Epithelial cell of proximal tubule (primary cell): ENCODE results near the gene OSBPL6. TPM values are rescaled to one million over a fixed set of nuclear protein-coding genes. Genes with fewer than 3 reads are reported as not detected.

Experiments used
- DNase-seq: peaks from one replicate; pipeline ENCODE4 v3.0.0-alpha.2; 2011; ENCODE audit warnings: low read depth
- H3K4me3 ChIP-seq: 2 replicates; pipeline ENCODE4 v1.5.1; 2011; ENCODE audit warnings: low read depth, mild to moderate bottlenecking, low read length
- CTCF ChIP-seq: conservative IDR thresholded peaks from 2 replicates; pipeline ENCODE4 v1.5.1; 2012; ENCODE audit warnings: low read depth, mild to moderate bottlenecking, low read length
- total RNA-seq: library from RNA; depleted of rRNA; stranded (reverse); fragments of >200 nt; gene quantifications from 2 replicates; pipeline ENCODE4 v1.2.3, GENCODE V29; 2015

Gene OSBPL6
- total RNA-seq, 1 donor from 2014 or later: 2.9 TPM

DNA sequence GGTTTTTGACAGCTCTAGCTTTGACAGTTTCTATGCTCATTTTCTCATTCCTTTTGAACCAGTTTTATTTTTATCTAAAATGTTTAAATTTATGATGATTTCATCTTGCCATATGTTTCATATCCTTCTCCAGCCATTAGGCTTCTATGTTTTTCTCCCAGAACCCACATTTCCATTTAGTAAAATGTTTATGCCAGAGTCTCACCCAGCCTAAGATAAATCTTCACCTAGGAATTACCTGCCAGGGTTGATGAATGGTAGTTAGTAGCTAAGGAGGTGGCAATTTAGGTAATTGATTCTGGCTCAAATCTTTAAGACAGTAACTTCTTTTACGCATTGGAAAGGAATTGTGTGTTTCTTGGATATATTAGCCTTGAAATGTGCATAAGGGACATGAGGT lies 173.0 kb downstream of the OSBPL6 start:
- no peak for TF ChIP-seq CTCF
- no peak overlapping the region for H3K4me3 ChIP-seq

DNA sequence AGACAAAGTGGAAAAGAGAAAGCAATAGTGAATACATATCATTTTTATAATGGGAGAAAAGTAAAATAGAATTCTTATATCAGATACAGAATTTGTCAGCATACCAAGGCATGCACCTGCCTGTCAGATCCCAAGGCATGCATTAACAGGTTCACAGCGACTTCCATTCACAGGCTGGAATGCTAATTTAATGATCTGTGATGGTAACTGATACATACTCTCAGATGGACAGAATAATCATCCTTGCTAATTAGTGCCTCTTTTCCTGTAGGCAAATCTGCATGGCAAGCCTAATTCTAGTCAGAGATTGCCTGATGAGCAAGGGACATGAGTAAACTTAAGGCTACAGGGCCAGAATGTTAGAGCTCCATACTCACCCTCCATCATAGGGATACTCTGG lies 180.6 kb downstream of the OSBPL6 start:
- TF ChIP-seq CTCF: no peak
- DNase-seq: no peak
- no peak overlapping the region for H3K4me3 ChIP-seq

More for the DNA sequence above, 173.0 kb downstream of the OSBPL6 start:
- DNase-seq: no peak

DNA sequence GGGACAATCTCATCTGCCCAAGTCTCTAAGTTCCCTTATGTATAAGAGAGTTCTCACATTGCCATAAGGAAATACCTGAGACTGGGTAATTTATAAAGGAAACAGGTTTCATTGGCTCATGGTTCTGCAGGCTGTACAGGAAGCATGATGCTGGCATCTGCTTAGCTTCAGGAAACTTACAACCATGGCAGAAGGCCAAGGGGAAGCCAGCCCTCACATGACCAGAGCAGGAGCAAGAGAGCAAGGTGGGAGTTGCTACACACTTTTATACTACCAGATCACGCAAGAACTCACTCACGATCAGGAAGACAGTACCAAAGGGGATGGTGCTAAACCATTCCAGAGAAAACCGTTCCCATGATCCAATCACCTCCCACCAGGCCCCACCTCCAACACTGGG lies 182.7 kb downstream of the OSBPL6 start:
- no peak overlapping the region for H3K4me3 ChIP-seq
- no peak for DNase-seq
- TF ChIP-seq CTCF: no peak

- no peak for TF ChIP-seq CTCF
- H3K4me3 ChIP-seq: no peak overlapping the region
- no peak for DNase-seq
Measured at GRCh38 chr2:178379162-178380004, 185.1 kb downstream of the OSBPL6 start.

GRCh38 chr2:178380763-178381162 lies 186.5 kb downstream of the OSBPL6 start:
- no peak overlapping the region for H3K4me3 ChIP-seq
- DNase-seq: no peak

DNA sequence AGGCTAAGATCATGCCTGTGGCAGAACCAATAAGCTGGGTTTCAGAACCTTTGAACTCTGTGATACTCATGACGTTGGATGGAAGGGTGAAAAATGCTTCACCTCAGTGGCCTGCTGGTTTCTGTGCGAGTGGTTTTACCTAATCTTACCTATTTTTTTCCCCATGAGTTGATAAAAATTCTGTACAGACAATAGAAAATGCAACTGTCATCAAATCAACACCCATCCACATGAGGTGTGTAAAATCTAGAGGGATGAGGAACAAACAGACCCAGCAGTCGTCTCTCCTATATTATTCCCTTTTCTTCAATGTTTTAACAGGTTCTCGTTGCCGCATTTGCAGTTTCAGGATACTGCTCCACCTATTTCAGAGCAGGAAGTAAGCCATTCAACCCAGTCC lies 189.4 kb downstream of the OSBPL6 start:
- H3K4me3 ChIP-seq: no peak overlapping the region
- no peak for DNase-seq
- no peak for TF ChIP-seq CTCF

More at GRCh38 chr2:178380763-178381162, 186.5 kb downstream of the OSBPL6 start:
- no peak for TF ChIP-seq CTCF
